HCT116 (cell line): ENCODE measurements around the gene CCNC. TPM values are rescaled to one million over a fixed set of nuclear protein-coding genes. Genes with fewer than 3 reads are reported as not detected.

Source experiments
- ATAC-seq: fragments of 200-7000 bp; cut with Tn5 transposase; 2 replicates; pipeline ENCODE4 v1.9.1; 2020; ENCODE audit warnings: mild to moderate bottlenecking, moderate library complexity
- BruUV-seq: library from RNA; stranded (reverse); fragments of 400-500 nt; replicated peaks from 2 replicates; lab custom pipeline; 2021; lab: Mats Ljungman, UMichigan
- CTCF ChIA-PET: fragments of 300-600 bp; sonication (Branson Sonifier 250); formaldehyde crosslinking; loops from one replicate; lab custom pipeline; 2021; ENCODE audit warnings: antibody characterized with exemption; lab: Charles Lee
- POLR2A ChIA-PET: fragments of 300-600, 350-600 bp; sonication (Branson Sonifier 250); formaldehyde crosslinking; loops from one replicate; lab custom pipeline; 2021; ENCODE audit warnings: antibody characterized with exemption; lab: Charles Lee
- RAD21 ChIA-PET, 2 experiments: fragments of 300-600 bp; sonication (Branson Sonifier 250); formaldehyde crosslinking; loops; one replicate each; lab custom pipeline; 2023; ENCODE audit warnings: low total read pairs in 2 of 2; ENCODE audit not compliant: uncharacterized antibody in 2 of 2, unreplicated experiment in 2 of 2, low non-redundant PET in 1 of 2; lab: Charles Lee
- DNase-seq: peaks from one replicate; pipeline ENCODE4 v3.0.0-alpha.2; 2010; ENCODE audit warnings: low read depth, low spot score
- H2AFZ ChIP-seq: fragments of 200-600 bp; shearing (Covaris generic), sonication (generic); 2 replicates; pipeline ENCODE4 v1.6.1; 2017; ENCODE audit warnings: low read depth, mixed run types, mixed read lengths, antibody characterized with exemption, low read length; ENCODE audit not compliant: poor library complexity, severe bottlenecking
- H3K27ac ChIP-seq: 2 replicates; pipeline ENCODE4 v1.5.1; 2012; ENCODE audit warnings: low read depth, low read length
- H3K27me3 ChIP-seq: fragments of 200-600 bp; sonication (generic); 2 replicates; pipeline ENCODE4 v1.6.1; 2016; ENCODE audit warnings: mixed run types, low read length, mixed read lengths; ENCODE audit not compliant: insufficient read depth
- H3K36me3 ChIP-seq, 2 experiments: fragments of 200-500 bp in 1 of 2; fragments of 200-600 bp in 1 of 2; sonication (Bioruptor generic) in 1 of 2; sonication (generic) in 1 of 2; 2 replicates each; pipeline versions ENCODE4 v1.5.1 to v1.6.1; 2014 to 2016; ENCODE audit warnings: low read length in 2 of 2, inconsistent platforms in 1 of 2, mixed read lengths in 1 of 2, mixed run types in 1 of 2; ENCODE audit not compliant: insufficient read depth in 2 of 2, control insufficient read depth in 1 of 2
- H3K4me1 ChIP-seq, 2 experiments: fragments of 200-600 bp in 1 of 2; sonication (generic) in 1 of 2; 2 replicates each; pipeline versions ENCODE4 v1.5.1 to v1.6.1; 2012 to 2017; ENCODE audit warnings: low read length in 2 of 2, inconsistent platforms in 1 of 2, mild to moderate bottlenecking in 1 of 2, mixed read lengths in 1 of 2, mixed run types in 1 of 2, moderate library complexity in 1 of 2; ENCODE audit not compliant: insufficient read depth in 2 of 2, control insufficient read depth in 1 of 2
- H3K4me2 ChIP-seq: fragments of 200-600 bp; sonication (generic); 2 replicates; pipeline ENCODE4 v1.6.1; 2017; ENCODE audit warnings: mixed run types, low read length, mixed read lengths
- H3K4me3 ChIP-seq, 2 experiments: fragments of 200-600 bp in 1 of 2; sonication (generic) in 1 of 2; replicated peaks in 1 of 2; 2 replicates each; pipeline ENCODE4 v1.5.1; 2011 to 2016; ENCODE audit warnings: low read length in 2 of 2, control low read depth in 1 of 2, low read depth in 1 of 2, mild to moderate bottlenecking in 1 of 2, mixed read lengths in 1 of 2, mixed run types in 1 of 2
- H3K79me2 ChIP-seq: fragments of 200-600 bp; sonication (generic); 2 replicates; pipeline ENCODE4 v1.6.1; 2017; ENCODE audit warnings: mild to moderate bottlenecking, mixed run types, low read length, moderate library complexity, mixed read lengths; ENCODE audit not compliant: insufficient read depth
- H3K9ac ChIP-seq: fragments of 200-600 bp; sonication (generic); 2 replicates; pipeline ENCODE4 v1.6.1; 2016; ENCODE audit warnings: low read length, mixed read lengths
- H3K9me2 ChIP-seq: fragments of 200-600 bp; sonication (generic), shearing (Covaris generic); 2 replicates; pipeline ENCODE4 v1.6.1; 2017; ENCODE audit warnings: mixed run types, mild to moderate bottlenecking, moderate library complexity; ENCODE audit not compliant: insufficient read depth
- H3K9me3 ChIP-seq, 2 experiments: fragments of 200-500 bp in 1 of 2; fragments of 200-600 bp in 1 of 2; sonication (Bioruptor generic) in 1 of 2; sonication (generic) in 1 of 2; 2 replicates each; pipeline ENCODE4 v1.6.1; 2014 to 2017; ENCODE audit warnings: low read length in 2 of 2, mixed read lengths in 2 of 2, inconsistent platforms in 1 of 2, low read depth in 1 of 2, mild to moderate bottlenecking in 1 of 2, mixed run types in 1 of 2, moderate library complexity in 1 of 2; ENCODE audit not compliant: control insufficient read depth in 1 of 2, insufficient read depth in 1 of 2
- H4K20me1 ChIP-seq: fragments of 200-600 bp; sonication (generic), shearing (Covaris generic); 2 replicates; pipeline ENCODE4 v1.6.1; 2017; ENCODE audit warnings: mixed run types, mild to moderate bottlenecking, moderate library complexity; ENCODE audit not compliant: insufficient read depth
- EGR1 ChIP-seq: IDR thresholded peaks from 2 replicates; pipeline ENCODE4 v1.6.1; 2012; ENCODE audit warnings: low read depth
- EZH2 ChIP-seq: fragments of 200-600 bp; sonication (generic); IDR thresholded peaks from 2 replicates; pipeline ENCODE4 v1.6.1; 2017; ENCODE audit warnings: antibody characterized with exemption, mixed run types
- POLR2A ChIP-seq: IDR thresholded peaks from 2 replicates; pipeline ENCODE4 v1.7.0; 2011; ENCODE audit warnings: borderline replicate concordance; ENCODE audit not compliant: insufficient read depth, insufficient read length; ENCODE audit errors: extremely low read depth
- RAD21 ChIP-seq: IDR thresholded peaks from 2 replicates; pipeline ENCODE4 v1.6.1; 2012; ENCODE audit warnings: low read depth, mild to moderate bottlenecking
- SIN3A ChIP-seq: IDR thresholded peaks from 2 replicates; pipeline ENCODE4 v1.6.1; 2012; ENCODE audit warnings: low read depth
- SP1 ChIP-seq: IDR thresholded peaks from 2 replicates; pipeline ENCODE4 v1.6.1; 2012; ENCODE audit warnings: low read depth
- intact Hi-C: fragments of 100-400 bp; cut with micrococcal nuclease; formaldehyde crosslinking; loops from 2 replicates; pipeline ENCODE4 v1.10.0; 2022
- total RNA-seq: library from RNA; stranded (reverse); gene quantifications from one replicate; pipeline ENCODE4 v1.2.1, GENCODE V29; 2021; ENCODE audit not compliant: unreplicated experiment
- TF ChIP-seq, protein P1 (sequence below): IDR thresholded peaks from 2 replicates; pipeline ENCODE4 v1.6.1; 2012; ENCODE audit warnings: low read depth
- TF ChIP-seq, protein P2 (sequence below), 3 experiments: fragments of 200-600 bp in 1 of 3; sonication (generic) in 1 of 3; IDR thresholded peaks in 2 of 3; conservative IDR thresholded peaks in 1 of 3; 2 replicates each; pipeline ENCODE4 v1.5.1; 2012 to 2017; ENCODE audit warnings: low read depth in 2 of 3, low read length in 2 of 3, antibody characterized with exemption in 1 of 3, borderline replicate concordance in 1 of 3, control low read depth in 1 of 3, mild to moderate bottlenecking in 1 of 3, mixed read lengths in 1 of 3, mixed run types in 1 of 3, moderate library complexity in 1 of 3; ENCODE audit not compliant: insufficient read depth in 1 of 3

Gene CCNC
- total RNA-seq, 1 experiment from 2014 or later = 78.5 TPM

DNA sequence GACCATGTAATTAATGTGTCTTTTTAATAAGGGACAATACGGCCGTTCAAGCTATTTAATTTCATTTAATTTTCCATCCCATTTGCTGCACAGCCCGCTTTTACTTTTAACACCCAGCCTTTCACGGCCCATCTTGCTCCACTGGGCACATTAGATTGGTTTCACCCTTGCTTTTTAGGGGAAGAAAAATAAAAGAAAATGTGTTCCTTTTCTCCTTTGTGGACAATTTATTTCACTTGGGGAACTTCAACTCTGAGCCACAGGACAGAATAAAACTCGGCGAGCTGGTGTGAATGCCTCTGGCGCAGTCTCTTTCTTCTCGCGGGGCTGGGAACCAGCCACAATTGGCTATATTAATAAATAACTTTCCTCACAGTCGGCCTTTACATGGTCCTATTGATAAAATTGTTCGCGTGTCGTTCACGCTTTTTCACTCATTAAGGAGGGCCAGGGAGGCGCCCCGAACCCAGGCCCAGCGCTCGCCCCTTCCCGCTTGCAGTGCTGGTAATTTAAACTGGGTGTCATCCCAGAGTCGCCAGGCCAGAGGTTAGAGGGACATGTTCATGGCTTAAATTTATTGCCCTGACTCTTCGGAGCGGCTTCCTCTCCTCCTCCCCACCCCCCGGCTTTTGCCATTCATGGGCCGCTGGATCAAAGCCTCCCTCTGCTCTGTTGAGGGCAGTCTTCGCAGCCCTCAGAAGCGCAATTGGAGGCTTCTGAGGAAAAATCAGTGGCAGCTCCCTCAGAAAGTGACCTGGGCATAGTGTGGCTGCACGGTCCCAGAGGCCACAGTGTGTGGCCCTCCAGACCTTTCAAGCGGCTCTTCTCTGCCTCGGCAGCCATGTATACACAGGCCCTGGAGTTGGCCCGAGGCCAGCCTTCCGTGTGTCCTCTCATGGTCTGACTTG, 36.0 kb upstream of the CCNC start (continued):
- TF ChIP-seq, protein P1, sequence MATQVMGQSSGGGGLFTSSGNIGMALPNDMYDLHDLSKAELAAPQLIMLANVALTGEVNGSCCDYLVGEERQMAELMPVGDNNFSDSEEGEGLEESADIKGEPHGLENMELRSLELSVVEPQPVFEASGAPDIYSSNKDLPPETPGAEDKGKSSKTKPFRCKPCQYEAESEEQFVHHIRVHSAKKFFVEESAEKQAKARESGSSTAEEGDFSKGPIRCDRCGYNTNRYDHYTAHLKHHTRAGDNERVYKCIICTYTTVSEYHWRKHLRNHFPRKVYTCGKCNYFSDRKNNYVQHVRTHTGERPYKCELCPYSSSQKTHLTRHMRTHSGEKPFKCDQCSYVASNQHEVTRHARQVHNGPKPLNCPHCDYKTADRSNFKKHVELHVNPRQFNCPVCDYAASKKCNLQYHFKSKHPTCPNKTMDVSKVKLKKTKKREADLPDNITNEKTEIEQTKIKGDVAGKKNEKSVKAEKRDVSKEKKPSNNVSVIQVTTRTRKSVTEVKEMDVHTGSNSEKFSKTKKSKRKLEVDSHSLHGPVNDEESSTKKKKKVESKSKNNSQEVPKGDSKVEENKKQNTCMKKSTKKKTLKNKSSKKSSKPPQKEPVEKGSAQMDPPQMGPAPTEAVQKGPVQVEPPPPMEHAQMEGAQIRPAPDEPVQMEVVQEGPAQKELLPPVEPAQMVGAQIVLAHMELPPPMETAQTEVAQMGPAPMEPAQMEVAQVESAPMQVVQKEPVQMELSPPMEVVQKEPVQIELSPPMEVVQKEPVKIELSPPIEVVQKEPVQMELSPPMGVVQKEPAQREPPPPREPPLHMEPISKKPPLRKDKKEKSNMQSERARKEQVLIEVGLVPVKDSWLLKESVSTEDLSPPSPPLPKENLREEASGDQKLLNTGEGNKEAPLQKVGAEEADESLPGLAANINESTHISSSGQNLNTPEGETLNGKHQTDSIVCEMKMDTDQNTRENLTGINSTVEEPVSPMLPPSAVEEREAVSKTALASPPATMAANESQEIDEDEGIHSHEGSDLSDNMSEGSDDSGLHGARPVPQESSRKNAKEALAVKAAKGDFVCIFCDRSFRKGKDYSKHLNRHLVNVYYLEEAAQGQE = no peak
- TF ChIP-seq EGR1 = no peak
- TF ChIP-seq POLR2A = no peak
- TF ChIP-seq RAD21 = no peak

DNA sequence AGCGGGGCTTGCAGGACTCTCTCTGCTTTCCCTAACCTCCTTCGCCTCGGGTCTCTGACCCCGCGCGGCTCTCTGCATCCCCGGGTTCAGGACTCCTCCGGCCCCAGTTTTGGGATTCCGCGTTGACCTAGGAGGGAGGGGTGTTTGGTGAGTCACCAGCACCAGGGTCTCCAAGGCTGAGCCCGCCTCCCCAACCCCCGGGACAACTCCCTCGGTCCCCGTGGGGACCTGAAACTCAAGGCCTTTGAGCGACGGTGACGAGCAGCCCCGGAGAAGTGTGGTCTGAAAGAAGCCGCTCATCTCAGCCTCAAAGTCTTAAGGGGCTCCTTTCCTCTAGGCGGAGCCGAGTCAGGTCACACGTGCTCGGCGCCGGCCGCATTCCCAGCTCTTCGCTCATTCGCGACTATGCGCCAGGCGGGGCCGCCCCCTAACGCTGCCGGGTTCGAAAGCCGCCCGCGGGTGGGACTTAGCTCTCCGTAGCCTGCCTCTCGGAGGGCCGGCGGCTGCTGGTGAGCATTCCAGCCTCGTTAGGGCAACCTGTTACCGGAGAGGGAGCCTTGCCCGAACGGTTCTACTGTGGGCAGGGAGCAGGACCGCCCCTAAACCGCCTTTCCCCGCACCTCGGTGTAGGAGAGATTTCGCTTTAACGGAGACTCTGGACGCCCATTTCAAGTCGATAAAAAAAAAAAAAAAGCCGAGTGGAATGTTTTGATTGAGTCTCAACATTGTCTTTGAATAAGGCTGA, 35.1 kb upstream of the CCNC start:
- Histone ChIP-seq H4K20me1 (no peaks in the 10 kb centered on the region), H3K4me2 (no peak overlapping the region)

More for the DNA sequence above, 35.1 kb upstream of the CCNC start:
- Histone ChIP-seq H3K4me1 (no peaks in the 10 kb centered on the region), H2AFZ (no peak overlapping the region), H3K9me2 (no peaks in the 10 kb centered on the region), H3K9ac (no peak overlapping the region), H3K79me2 (no peaks in the 10 kb centered on the region), H3K4me3 (no peak overlapping the region), H3K9me3 (no peaks in the 10 kb centered on the region), H3K27me3 (no peaks in the 10 kb centered on the region), H3K36me3 (no peaks in the 10 kb centered on the region), H3K27ac (no peak overlapping the region)
- ChIA-PET RAD21 (no interaction called here), POLR2A (no interaction called here), CTCF (no interaction called here)
- ATAC-seq = no peak
- DNase-seq = no peak
- intact Hi-C loops = no loop called here
- no peak for TF ChIP-seq SP1
- TF ChIP-seq RAD21 = no peak
- TF ChIP-seq EZH2 = no peak
- TF ChIP-seq, protein P2, sequence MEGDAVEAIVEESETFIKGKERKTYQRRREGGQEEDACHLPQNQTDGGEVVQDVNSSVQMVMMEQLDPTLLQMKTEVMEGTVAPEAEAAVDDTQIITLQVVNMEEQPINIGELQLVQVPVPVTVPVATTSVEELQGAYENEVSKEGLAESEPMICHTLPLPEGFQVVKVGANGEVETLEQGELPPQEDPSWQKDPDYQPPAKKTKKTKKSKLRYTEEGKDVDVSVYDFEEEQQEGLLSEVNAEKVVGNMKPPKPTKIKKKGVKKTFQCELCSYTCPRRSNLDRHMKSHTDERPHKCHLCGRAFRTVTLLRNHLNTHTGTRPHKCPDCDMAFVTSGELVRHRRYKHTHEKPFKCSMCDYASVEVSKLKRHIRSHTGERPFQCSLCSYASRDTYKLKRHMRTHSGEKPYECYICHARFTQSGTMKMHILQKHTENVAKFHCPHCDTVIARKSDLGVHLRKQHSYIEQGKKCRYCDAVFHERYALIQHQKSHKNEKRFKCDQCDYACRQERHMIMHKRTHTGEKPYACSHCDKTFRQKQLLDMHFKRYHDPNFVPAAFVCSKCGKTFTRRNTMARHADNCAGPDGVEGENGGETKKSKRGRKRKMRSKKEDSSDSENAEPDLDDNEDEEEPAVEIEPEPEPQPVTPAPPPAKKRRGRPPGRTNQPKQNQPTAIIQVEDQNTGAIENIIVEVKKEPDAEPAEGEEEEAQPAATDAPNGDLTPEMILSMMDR (IDR thresholded peaks at IDR 0.05 in 2 of 3, conservative IDR thresholded peaks at IDR 0.05 in 1 of 3; ENCODE audit: borderline replicate concordance in 1 of 3, insufficient read depth in 1 of 3, low read depth in 2 of 3, low read length in 2 of 3) = no peak
- TF ChIP-seq SIN3A = no peak
- BruUV-seq = no TSS peak
